ENCODE measurements around the gene CHP1. TPM values are rescaled to one million over a fixed set of nuclear protein-coding genes. Genes with fewer than 3 reads are reported as not detected.

CHP1 gene
- 62.4 and 64.0 TPM in 2 replicates for total RNA-seq

GRCh38 chr15:41230650-41231421 lies at the start of gene CHP1, which contains the start of gene EXD1:
Gene CHP1 (plus strand): TSS chr15:41231268. CDS start chr15:41231383, 115 bp downstream.
Gene EXD1 (minus strand): TSS chr15:41230757. CDS start chr15:41226575, 4,182 bp downstream.

Other genes starting within 250 kb of the CHP1 start
- 21.4 and 29.2 TPM in 2 replicates for gene INO80, start 115.0 kb upstream of the CHP1 start, total RNA-seq
- under 0.01 TPM in 1 of 2 replicates, not detected in the other for gene EXD1, start 511 bp upstream of the CHP1 start, total RNA-seq
- 3.2 and 8.3 TPM in 2 replicates for gene OIP5, start 101.3 kb downstream of the CHP1 start, total RNA-seq
- gene NUSAP1, start 101.6 kb downstream of the CHP1 start, total RNA-seq: 27.9 and 75.9 TPM in 2 replicates
- 21.3 TPM in 2 replicates for gene NDUFAF1, start 171.2 kb downstream of the CHP1 start, total RNA-seq
- 16.3 and 18.1 TPM in 2 replicates for gene RTF1, start 185.8 kb downstream of the CHP1 start, total RNA-seq

All from endothelial cell of coronary artery (primary cell).